ENCODE results near the gene STUM.
"Not testable (repeated sequence)": the region's sequence is repeated elsewhere in the genome, so short reads cannot be mapped to it uniquely, and the experiment has no call there.

The STUM gene, protein sequence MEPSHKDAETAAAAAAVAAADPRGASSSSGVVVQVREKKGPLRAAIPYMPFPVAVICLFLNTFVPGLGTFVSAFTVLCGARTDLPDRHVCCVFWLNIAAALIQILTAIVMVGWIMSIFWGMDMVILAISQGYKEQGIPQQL

DNA sequence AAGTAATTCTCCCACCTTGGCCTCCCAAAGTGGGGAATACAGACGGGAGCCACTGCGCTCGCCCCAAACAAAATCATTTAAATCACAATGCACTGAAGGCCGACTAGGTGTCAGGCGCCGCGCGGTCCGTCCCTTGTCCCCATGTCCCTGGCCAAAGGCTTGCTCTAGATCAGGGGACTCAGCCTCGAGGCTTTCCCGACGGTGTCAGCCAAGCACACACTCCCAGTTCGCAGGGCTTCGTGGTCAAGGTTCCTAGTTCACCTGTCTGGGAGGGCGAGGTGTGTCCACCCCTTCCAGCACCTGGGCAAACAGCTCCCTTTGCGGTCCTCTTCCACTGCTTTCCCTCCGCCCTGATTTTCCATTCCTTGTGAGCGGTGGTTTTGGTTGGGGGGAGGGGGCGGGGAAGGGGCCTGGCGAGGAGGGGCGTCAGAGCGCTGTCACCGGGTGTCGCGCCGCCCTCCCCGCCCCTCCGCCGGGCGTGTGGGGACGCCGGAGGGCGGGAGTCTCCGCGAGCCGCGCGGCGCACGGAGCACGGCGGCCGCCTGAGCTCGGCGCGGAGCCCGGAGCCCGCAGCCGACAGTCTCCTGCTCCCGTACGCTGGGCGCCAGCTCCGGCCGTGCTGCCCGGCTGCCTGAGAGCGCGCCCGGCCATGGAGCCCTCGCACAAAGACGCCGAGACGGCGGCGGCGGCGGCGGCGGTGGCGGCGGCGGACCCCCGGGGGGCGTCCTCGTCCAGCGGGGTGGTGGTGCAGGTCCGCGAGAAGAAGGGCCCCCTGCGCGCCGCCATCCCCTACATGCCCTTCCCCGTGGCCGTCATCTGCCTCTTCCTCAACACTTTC lies at the start of gene STUM:
Gene STUM, plus strand, starts transcription at position 509 of the 838 bp plus-strand sequence. Its CDS starts 141 bp downstream, at position 650.
- POLR2A ChIA-PET: interaction anchor here (0.8 to 2.5 kb wide), 3 partner anchors 10 to 140 kb away, joined by 3 to 8 read pairs (median 3); partner anchors contain the start of gene PARP1

DNA sequence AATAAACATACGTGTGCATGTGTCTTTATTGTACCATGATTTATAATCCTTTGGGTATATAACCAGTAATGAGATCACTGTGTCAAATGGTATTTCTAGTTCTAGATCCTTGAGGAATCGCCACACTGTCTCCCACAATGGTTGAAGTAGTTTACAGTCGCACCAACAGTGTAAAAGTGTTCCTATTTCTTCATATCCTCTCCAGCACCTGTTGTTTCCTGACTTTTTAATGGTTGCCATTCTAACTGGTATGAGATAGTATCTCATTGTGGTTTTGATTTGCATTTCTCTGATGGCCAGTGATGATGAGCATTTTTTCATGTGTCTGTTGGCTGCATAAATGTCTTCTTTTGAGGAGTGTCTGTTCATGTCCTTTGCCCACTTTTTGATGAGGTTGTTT lies 48.9 kb upstream of the STUM start:
- POLR2A ChIA-PET; DNase-seq (ENCODE audit: extremely low spot score); CTCF ChIA-PET: not testable (repeated sequence)

More for the DNA sequence above, at the start of gene STUM:
- TF ChIP-seq LEF1 (IDR thresholded peaks at IDR 0.05; ENCODE audit: borderline replicate concordance): peak; percentile 65; the same call in 1 of the 2 replicates
- 0 out of 2 replicates have a peak, but pooled peaks have one; percentile 56 for TF ChIP-seq ARNT (IDR thresholded peaks at IDR 0.05)
- TF ChIP-seq SP1 (IDR thresholded peaks at IDR 0.05): no peak
- no peak for TF ChIP-seq TARDBP (IDR thresholded peaks at IDR 0.05)
- TF ChIP-seq L3MBTL2 (conservative IDR thresholded peaks at IDR 0.05): peak; percentile 82
- 0 out of 2 replicates have a peak, but pooled peaks have one; percentile 56 for TF ChIP-seq FOXM1 (IDR thresholded peaks at IDR 0.05; ENCODE audit: borderline replicate concordance)
- TF ChIP-seq SUZ12 (IDR thresholded peaks at IDR 0.05): no peak
- CTCF ChIA-PET: interaction anchor here (1.0 to 1.7 kb wide), 5 partner anchors 22 to 140 kb away, joined by 3 to 8 read pairs (median 5); partner anchors contain the start of gene PARP1
- peak; percentile 74 for DNase-seq (ENCODE audit: extremely low spot score)

DNA sequence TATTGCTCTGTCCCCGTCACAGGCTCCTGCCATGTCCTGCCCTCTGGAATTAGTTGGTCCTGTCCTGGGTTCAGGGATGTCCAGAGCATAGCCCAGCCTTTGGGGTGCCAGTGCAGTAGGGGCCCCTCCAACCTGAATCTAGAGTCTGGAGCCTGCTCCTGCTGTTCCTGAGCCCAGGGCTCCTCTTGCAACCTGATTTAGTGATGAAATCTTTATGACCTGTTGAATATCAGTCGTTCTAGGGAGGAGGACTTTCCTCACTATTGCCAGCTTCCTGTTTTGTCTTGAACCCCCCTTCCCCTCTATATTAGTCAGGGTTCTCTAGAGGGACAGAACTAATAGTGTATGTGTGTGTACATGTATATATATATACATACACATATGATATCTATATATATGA lies 42.5 kb upstream of the STUM start:
- no peak for TF ChIP-seq CTBP1 (IDR thresholded peaks at IDR 0.05; ENCODE audit: borderline replicate concordance)
- no peak for TF ChIP-seq SP1 (IDR thresholded peaks at IDR 0.05)
- TF ChIP-seq FOXA1 (IDR thresholded peaks at IDR 0.05): no peak
- no peak for TF ChIP-seq FOXM1 (IDR thresholded peaks at IDR 0.05; ENCODE audit: borderline replicate concordance)
- no peak for TF ChIP-seq SUZ12 (IDR thresholded peaks at IDR 0.05)
- no peak for TF ChIP-seq FOXK2 (IDR thresholded peaks at IDR 0.05)
- TF ChIP-seq ARNT (IDR thresholded peaks at IDR 0.05): no peak
- TF ChIP-seq LEF1 (IDR thresholded peaks at IDR 0.05; ENCODE audit: borderline replicate concordance): no peak
- TF ChIP-seq NFRKB (IDR thresholded peaks at IDR 0.05): no peak
- no peak for TF ChIP-seq TARDBP (IDR thresholded peaks at IDR 0.05)
- no peak for TF ChIP-seq ELF4 (IDR thresholded peaks at IDR 0.05)
- TF ChIP-seq, protein P1, sequence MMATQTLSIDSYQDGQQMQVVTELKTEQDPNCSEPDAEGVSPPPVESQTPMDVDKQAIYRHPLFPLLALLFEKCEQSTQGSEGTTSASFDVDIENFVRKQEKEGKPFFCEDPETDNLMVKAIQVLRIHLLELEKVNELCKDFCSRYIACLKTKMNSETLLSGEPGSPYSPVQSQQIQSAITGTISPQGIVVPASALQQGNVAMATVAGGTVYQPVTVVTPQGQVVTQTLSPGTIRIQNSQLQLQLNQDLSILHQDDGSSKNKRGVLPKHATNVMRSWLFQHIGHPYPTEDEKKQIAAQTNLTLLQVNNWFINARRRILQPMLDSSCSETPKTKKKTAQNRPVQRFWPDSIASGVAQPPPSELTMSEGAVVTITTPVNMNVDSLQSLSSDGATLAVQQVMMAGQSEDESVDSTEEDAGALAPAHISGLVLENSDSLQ (IDR thresholded peaks at IDR 0.05): no peak
- no peak for TF ChIP-seq BHLHE40 (IDR thresholded peaks at IDR 0.05; ENCODE audit: borderline replicate concordance)
- TF ChIP-seq ZNF384 (IDR thresholded peaks at IDR 0.05): no peak
- TF ChIP-seq L3MBTL2 (conservative IDR thresholded peaks at IDR 0.05): no peak
- TF ChIP-seq HDGF (IDR thresholded peaks at IDR 0.05; ENCODE audit: borderline replicate concordance): no peak
- CTCF ChIA-PET: no interaction called here
- DNase-seq (ENCODE audit: extremely low spot score): no peak
- POLR2A ChIA-PET: no interaction called here

DNA sequence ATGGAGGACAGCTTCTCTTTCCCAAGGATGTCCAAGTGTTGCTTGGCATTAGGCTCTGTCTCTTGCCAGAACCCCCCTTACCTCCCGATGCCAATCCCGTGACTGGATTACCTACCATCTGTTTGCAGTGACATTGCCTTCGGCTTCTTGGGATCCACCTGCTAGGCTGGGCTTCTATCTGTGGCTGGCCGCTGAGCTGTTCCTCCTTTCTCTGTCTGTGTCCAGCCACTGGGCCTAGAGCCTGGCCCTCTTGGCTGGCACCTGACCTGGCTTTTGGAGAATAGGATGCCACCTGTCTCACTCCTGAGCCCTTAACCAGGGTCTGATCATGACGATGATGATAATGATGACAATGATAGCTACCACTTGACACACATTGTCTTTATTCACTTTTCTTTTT lies 41.6 kb upstream of the STUM start:
- no peak for DNase-seq (ENCODE audit: extremely low spot score)
- ChIA-PET CTCF (interaction anchor here (1.0 kb wide), 1 partner anchor 102 kb away, joined by 3 read pairs; no protein-coding TSS in a partner anchor), POLR2A (no interaction called here)
- TF ChIP-seq FOXM1 (IDR thresholded peaks at IDR 0.05; ENCODE audit: borderline replicate concordance) (no peak), FOXA1 (IDR thresholded peaks at IDR 0.05) (no peak), ELF4 (IDR thresholded peaks at IDR 0.05) (no peak), BHLHE40 (IDR thresholded peaks at IDR 0.05; ENCODE audit: borderline replicate concordance) (no peak), FOXK2 (IDR thresholded peaks at IDR 0.05) (no peak), LEF1 (IDR thresholded peaks at IDR 0.05; ENCODE audit: borderline replicate concordance) (no peak)

DNA sequence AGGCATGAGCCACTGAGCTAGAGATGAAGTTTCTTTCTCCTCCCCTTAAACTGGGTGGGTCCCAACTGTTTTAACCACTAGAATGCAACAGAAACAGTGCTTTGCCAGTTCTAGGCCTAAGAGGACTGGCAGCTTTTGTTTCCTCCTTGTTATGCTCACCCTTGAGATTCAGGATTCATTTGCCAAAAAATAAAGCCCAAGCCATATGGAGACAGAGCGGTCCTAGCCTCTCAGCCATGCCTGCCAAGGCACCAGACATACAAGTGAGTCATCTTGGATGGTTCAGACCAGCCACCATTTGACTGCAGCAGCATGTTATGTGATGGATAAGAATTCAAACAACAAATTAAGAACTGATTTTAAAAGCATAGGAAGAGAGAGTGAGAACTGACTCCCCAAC lies 38.1 kb upstream of the STUM start:
- ChIA-PET POLR2A (no interaction called here), CTCF (no interaction called here)
- no peak for DNase-seq (ENCODE audit: extremely low spot score)
- TF ChIP-seq FOXK2 (IDR thresholded peaks at IDR 0.05) (no peak), ELF4 (IDR thresholded peaks at IDR 0.05) (no peak), FOXM1 (IDR thresholded peaks at IDR 0.05; ENCODE audit: borderline replicate concordance) (no peak), SP1 (IDR thresholded peaks at IDR 0.05) (no peak), TARDBP (IDR thresholded peaks at IDR 0.05) (no peak), SUZ12 (IDR thresholded peaks at IDR 0.05) (no peak), CTBP1 (IDR thresholded peaks at IDR 0.05; ENCODE audit: borderline replicate concordance) (no peak), NFRKB (IDR thresholded peaks at IDR 0.05) (no peak), HDGF (IDR thresholded peaks at IDR 0.05; ENCODE audit: borderline replicate concordance) (no peak), ZNF384 (IDR thresholded peaks at IDR 0.05) (no peak), FOXA1 (IDR thresholded peaks at IDR 0.05) (no peak), ARNT (IDR thresholded peaks at IDR 0.05) (no peak), LEF1 (IDR thresholded peaks at IDR 0.05; ENCODE audit: borderline replicate concordance) (no peak), BHLHE40 (IDR thresholded peaks at IDR 0.05; ENCODE audit: borderline replicate concordance) (no peak), L3MBTL2 (conservative IDR thresholded peaks at IDR 0.05) (no peak)
- TF ChIP-seq, protein P1 (IDR thresholded peaks at IDR 0.05): no peak

DNA sequence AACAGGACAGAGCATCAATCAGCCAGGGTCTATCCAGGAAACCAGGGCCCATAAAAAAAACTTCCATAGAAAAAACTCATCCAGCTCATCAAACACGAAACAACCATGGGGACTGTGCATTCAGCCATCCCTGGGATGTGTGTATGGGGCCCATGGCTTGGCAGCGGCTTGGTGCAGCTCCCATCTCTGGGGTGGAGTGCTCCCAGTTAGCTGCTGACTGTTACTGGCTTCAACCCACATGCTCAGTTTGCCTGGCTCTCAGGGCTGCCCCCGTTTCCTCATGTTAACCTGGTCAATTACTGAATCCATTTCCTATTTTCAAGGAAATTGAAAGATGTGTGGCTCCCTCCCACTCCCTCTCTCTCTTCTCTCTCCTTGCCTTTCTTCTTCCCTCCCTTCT lies 37.3 kb upstream of the STUM start:
- DNase-seq (ENCODE audit: extremely low spot score): no peak
- ChIA-PET POLR2A (no interaction called here), CTCF (no interaction called here)
- TF ChIP-seq FOXM1 (IDR thresholded peaks at IDR 0.05; ENCODE audit: borderline replicate concordance): no peak
- TF ChIP-seq ELF4 (IDR thresholded peaks at IDR 0.05): no peak

All from HEK293T (cell line).